Left lung (tissue), 10 donors: Measurements from ENCODE around the gene CD4. TPM values are rescaled to one million over a fixed set of nuclear protein-coding genes. Genes with fewer than 3 reads are reported as not detected.

Source experiments
- ATAC-seq: fragments of 200-7000 bp; cut with Tn5 transposase; one replicate; pipeline ENCODE4 v1.9.1; 2020; ENCODE audit warnings: moderate library complexity
- DNase-seq, 4 donors: peaks; one replicate each; pipeline ENCODE4 v3.0.0-alpha.2; 2013 to 2020
- H3K27ac ChIP-seq, 2 donors: fragments of 200-600 bp; sonication (generic) in 1 of 2; one replicate each; pipeline versions ENCODE4 v1.5.0 to v1.8.0; 2020 to 2021
- H3K27me3 ChIP-seq, 2 donors: fragments of 200-600 bp; sonication (generic) in 1 of 2; one replicate each; pipeline versions ENCODE4 v1.5.0 to v1.8.0; 2020 to 2021
- H3K36me3 ChIP-seq, 2 donors: fragments of 200-600 bp; sonication (generic) in 1 of 2; one replicate each; pipeline versions ENCODE4 v1.5.0 to v1.8.0; 2020 to 2021
- H3K4me1 ChIP-seq, 2 donors: fragments of 200-600 bp; one replicate each; pipeline ENCODE4 v1.8.0; 2021
- H3K4me3 ChIP-seq, 2 donors: fragments of 200-600 bp; sonication (generic) in 1 of 2; one replicate each; pipeline versions ENCODE4 v1.5.0 to v1.8.0; 2020 to 2021; ENCODE audit warnings: mild to moderate bottlenecking in 1 of 2
- H3K9me3 ChIP-seq, 2 donors: fragments of 200-600 bp; sonication (generic) in 1 of 2; one replicate each; pipeline versions ENCODE4 v1.5.0 to v1.8.0; 2020 to 2021
- intact Hi-C, 2 donors: fragments of 100-400 bp; cut with DNase I; formaldehyde crosslinking; loops; one replicate each; pipeline versions ENCODE4 v1.11.2 to v1.14.2; 2022
- polyA plus RNA-seq, 6 donors: library from polyadenylated mRNA; unstranded; fragments of 120-200 nt; gene quantifications; one replicate each; pipeline ENCODE4 v1.2.1, GENCODE V29; 2013; ENCODE audit not compliant: insufficient read length in 6 of 6
- total RNA-seq, 2 donors: library from RNA; stranded (reverse); fragmentation: NEBNext Ultra II Directional; extraction: Animal tissue kit (Norgen Biotek cat#: 25700); gene quantifications; one replicate each; pipeline ENCODE4 v1.2.1, GENCODE V29; 2021
- TF ChIP-seq, protein P1 (sequence below), 2 donors: fragments of 200-600 bp; sonication (generic) in 1 of 2; IDR thresholded peaks; one replicate each; pipeline versions ENCODE4 v1.5.0 to v1.8.0; 2021; ENCODE audit warnings: antibody characterized with exemption in 2 of 2
- donor health status: DM: no; HTN: yes; CAD: no.
- donor health status: DM: no; HTN: no; CAD: no.

Gene CD4
- total and polyA plus RNA-seq, 8 donors: 64.5 to 97.8 (median 92.9) TPM

DNA sequence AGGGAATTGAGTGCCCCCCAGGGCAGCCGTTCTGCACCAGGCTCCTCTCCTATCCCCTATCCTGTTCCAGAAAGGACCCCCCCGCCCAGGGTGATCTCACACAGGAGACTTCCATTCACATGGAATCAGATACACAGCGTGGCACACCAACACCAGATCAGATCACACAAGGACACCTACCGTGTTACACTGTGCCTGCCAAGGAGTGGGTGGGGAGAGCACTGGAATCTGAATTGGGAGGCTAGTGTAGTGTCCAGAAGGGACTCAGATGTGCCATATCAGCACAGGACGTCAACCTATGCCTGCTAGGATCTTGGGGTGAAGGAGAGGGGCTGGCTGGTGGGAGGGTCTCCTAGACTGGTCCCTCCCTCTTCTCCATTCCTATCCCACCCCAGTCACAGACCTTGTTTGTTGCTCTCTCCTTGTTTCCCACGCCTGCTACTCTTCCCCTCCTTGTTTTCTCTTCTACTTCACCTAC is 20.9 kb upstream of the CD4 start:
- Histone ChIP-seq H3K27ac (peak overlapping the region; percentile 5 to 21), H3K9me3 (no peaks in the 10 kb centered on the region), H3K36me3 (peaks cover 0 to 19% of the 10 kb centered on the region in 2 donors), H3K27me3 (peaks cover 0 to 58% of the 10 kb centered on the region in 2 donors), H3K4me3 (peak overlapping the region; percentile 79 to 83), H3K4me1 (peaks cover 32 to 85% of the 10 kb centered on the region in 2 donors)
- ATAC-seq (no peak), DNase-seq (no peak)
- intact Hi-C loops: no loop called here
- TF ChIP-seq, protein P1, sequence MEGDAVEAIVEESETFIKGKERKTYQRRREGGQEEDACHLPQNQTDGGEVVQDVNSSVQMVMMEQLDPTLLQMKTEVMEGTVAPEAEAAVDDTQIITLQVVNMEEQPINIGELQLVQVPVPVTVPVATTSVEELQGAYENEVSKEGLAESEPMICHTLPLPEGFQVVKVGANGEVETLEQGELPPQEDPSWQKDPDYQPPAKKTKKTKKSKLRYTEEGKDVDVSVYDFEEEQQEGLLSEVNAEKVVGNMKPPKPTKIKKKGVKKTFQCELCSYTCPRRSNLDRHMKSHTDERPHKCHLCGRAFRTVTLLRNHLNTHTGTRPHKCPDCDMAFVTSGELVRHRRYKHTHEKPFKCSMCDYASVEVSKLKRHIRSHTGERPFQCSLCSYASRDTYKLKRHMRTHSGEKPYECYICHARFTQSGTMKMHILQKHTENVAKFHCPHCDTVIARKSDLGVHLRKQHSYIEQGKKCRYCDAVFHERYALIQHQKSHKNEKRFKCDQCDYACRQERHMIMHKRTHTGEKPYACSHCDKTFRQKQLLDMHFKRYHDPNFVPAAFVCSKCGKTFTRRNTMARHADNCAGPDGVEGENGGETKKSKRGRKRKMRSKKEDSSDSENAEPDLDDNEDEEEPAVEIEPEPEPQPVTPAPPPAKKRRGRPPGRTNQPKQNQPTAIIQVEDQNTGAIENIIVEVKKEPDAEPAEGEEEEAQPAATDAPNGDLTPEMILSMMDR (IDR thresholded peaks at IDR 0.05): no peak

DNA sequence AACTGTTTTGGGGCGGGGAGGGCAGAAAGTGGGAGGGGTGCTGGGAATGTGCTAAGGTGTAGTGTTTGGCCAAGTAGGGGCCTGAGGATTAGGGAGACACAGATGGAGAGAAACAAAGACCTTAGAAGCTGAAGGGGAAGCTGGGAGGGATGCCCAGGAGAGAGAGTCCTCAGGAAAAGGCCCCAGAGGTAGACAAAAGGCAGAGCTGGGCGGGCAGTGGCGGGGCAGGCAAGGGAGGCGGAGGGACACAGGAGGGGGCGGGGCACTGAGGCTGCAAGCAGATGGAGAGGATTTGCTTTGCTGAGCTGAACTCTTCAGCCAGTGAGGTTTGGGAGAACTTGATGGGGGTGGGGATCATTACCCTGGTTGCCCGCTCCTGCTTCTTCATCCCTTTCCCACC is 20.3 kb upstream of the CD4 start:
- H3K27me3 ChIP-seq: peaks cover 0 to 58% of the 10 kb centered on the region in 2 donors
- TF ChIP-seq, protein P1 (IDR thresholded peaks at IDR 0.05): no peak
- H3K9me3 ChIP-seq: no peaks in the 10 kb centered on the region
- H3K4me3 ChIP-seq: peak overlapping the region in 1 of 2 donors; percentile 83
- no peak for ATAC-seq
- DNase-seq: peak in 1 of 4 donors; percentile 68
- peaks cover 0 to 19% of the 10 kb centered on the region in 2 donors for H3K36me3 ChIP-seq
- peak overlapping the region in 1 of 2 donors; percentile 21 for H3K27ac ChIP-seq
- intact Hi-C loops: no loop called here
- H3K4me1 ChIP-seq: peaks cover 28 to 80% of the 10 kb centered on the region in 2 donors

DNA sequence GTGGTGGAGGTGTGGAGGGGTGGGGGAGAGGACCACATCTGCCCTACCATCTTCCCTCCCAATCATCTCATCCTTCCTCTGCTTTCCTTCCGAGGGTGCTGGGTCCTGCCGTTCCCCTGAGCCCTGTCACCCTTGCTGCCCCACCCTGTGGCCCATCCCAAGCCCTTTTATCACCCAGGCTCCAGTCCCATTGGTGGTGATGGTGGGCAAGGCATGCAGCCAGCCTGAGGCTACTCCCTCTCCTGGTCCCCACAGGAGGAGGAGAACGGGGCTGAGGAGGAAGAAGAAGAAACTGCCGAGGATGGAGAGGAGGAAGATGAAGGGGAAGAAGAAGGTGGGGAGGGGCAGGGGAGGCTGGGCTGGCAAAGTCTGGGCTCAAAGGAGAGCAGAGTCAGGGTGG is 19.7 kb upstream of the CD4 start:
- Histone ChIP-seq H3K9me3 (no peaks in the 10 kb centered on the region), H3K27me3 (peaks cover 0 to 62% of the 10 kb centered on the region in 2 donors), H3K36me3 (peaks cover 0 to 19% of the 10 kb centered on the region in 2 donors), H3K4me3 (no peak overlapping the region), H3K4me1 (peaks cover 28 to 74% of the 10 kb centered on the region in 2 donors), H3K27ac (no peak overlapping the region)
- no peak for ATAC-seq
- intact Hi-C loops: no loop called here
- DNase-seq: no peak
- TF ChIP-seq, protein P1 (IDR thresholded peaks at IDR 0.05): no peak

DNA sequence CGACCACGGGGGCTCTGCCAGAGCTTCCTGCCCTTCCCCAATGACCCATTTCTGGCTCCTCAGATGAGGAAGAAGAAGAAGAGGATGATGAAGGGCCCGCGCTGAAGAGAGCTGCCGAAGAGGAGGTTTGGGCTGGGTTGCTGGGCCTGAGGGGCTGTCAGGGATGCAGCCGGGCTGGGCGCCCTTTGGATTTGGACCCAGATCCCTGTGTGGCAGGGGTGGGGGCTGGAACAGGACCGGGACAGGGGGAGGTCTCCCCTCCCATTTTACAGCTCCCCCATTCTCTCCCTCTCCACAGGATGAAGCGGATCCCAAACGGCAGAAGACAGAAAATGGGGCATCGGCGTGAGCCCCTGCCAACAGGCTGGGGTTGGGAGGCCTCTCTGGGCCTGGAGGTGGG is 19.2 kb upstream of the CD4 start:
- H3K36me3 ChIP-seq: peaks cover 0 to 19% of the 10 kb centered on the region in 2 donors
- no peak overlapping the region for H3K27ac ChIP-seq
- peaks cover 0 to 62% of the 10 kb centered on the region in 2 donors for H3K27me3 ChIP-seq
- TF ChIP-seq, protein P1 (IDR thresholded peaks at IDR 0.05): no peak
- ATAC-seq (no peak), DNase-seq (no peak)
- peaks cover 24 to 70% of the 10 kb centered on the region in 2 donors for H3K4me1 ChIP-seq
- no peak overlapping the region for H3K4me3 ChIP-seq
- H3K9me3 ChIP-seq: no peaks in the 10 kb centered on the region
- intact Hi-C loops: no loop called here

DNA sequence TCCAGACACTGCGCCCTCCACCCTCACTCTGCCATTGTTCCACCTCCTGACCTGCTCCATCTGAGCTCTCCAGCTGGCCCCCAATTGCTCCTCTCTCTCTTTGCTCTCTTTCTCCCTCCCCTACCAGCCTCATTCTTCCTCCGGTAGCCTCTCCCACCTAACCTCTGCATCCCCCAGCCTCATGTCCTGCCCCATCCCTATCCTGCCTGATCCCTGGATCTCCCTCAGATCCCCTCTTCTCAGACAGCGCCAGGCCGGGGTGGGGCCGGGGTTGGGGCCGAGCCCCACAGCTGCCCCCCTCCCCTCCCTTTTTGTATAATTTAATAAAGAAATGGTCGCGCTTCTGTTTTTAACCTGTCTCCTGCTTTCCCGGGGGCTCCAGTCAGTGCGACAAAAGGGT is 18.7 kb upstream of the CD4 start:
- Histone ChIP-seq H3K4me1 (peaks cover 18 to 65% of the 10 kb centered on the region in 2 donors), H3K36me3 (peaks cover 0 to 19% of the 10 kb centered on the region in 2 donors), H3K4me3 (no peak overlapping the region), H3K9me3 (no peaks in the 10 kb centered on the region), H3K27me3 (peaks cover 0 to 62% of the 10 kb centered on the region in 2 donors), H3K27ac (peak overlapping the region in 1 of 2 donors; percentile 23)
- TF ChIP-seq, protein P1 (IDR thresholded peaks at IDR 0.05): no peak
- intact Hi-C loops: no loop called here
- DNase-seq (no peak), ATAC-seq (no peak)
